ENCODE data around the gene LAIR1.

Gene LAIR1

DNA sequence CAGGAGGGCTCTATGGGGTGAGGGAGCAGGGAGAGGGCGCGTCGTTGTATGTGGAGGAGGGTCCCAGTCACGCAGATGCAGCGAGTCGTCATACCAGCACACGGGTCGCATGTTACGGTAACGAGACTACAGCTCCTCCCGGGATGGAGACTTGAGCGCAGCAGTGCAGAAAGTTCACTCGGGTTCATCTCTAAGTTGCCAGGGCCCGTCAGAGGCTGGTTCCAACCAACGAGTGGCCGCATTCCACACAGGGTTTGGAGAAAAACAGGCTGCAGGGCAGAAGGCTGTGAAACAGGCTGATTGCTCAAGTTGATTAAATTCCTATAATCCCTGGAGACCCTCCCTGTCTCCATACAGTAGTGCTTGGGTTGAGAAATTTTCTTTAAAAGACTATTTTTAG, 28.6 kb upstream of the LAIR1 start:
- Histone ChIP-seq H3K36me3 (ENCODE audit: control insufficient read depth in 2 of 2, insufficient read depth in 1 of 2, low read length in 2 of 2) (no peaks in the 10 kb centered on the region), H3K9me3 (ENCODE audit: control insufficient read depth, insufficient read depth, low read depth, low read length) (no peaks in the 10 kb centered on the region), H3K27ac (ENCODE audit: extremely low read depth, low read depth, low read length) (no peak overlapping the region), H3K4me3 (ENCODE audit: low read depth, low read length) (no peak overlapping the region), H3K4me1 (ENCODE audit: control insufficient read depth, insufficient read depth, low read length) (no peaks in the 10 kb centered on the region)
- TF ChIP-seq ZNF292 (tag by site-specific recombination; IDR thresholded peaks at IDR 0.05; ENCODE audit: borderline replicate concordance, low read depth) (no peak), ZNF660 (tag by site-specific recombination; IDR thresholded peaks at IDR 0.05) (no peak), REPIN1 (tag by site-specific recombination; IDR thresholded peaks at IDR 0.05; ENCODE audit: low read depth) (no peak), SETDB1 (IDR thresholded peaks at IDR 0.05; ENCODE audit: insufficient read length, low read length) (no peak), ZNF112 (tag by site-specific recombination; IDR thresholded peaks at IDR 0.05) (no peak), ZNF501 (tag by site-specific recombination; IDR thresholded peaks at IDR 0.05) (no peak), ZNF776 (tag by site-specific recombination; IDR thresholded peaks at IDR 0.05; ENCODE audit: borderline replicate concordance) (no peak)
- TF ChIP-seq, protein P1, sequence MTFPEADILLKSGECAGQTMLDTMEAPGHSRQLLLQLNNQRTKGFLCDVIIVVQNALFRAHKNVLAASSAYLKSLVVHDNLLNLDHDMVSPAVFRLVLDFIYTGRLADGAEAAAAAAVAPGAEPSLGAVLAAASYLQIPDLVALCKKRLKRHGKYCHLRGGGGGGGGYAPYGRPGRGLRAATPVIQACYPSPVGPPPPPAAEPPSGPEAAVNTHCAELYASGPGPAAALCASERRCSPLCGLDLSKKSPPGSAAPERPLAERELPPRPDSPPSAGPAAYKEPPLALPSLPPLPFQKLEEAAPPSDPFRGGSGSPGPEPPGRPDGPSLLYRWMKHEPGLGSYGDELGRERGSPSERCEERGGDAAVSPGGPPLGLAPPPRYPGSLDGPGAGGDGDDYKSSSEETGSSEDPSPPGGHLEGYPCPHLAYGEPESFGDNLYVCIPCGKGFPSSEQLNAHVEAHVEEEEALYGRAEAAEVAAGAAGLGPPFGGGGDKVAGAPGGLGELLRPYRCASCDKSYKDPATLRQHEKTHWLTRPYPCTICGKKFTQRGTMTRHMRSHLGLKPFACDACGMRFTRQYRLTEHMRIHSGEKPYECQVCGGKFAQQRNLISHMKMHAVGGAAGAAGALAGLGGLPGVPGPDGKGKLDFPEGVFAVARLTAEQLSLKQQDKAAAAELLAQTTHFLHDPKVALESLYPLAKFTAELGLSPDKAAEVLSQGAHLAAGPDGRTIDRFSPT (tag by site-specific recombination; IDR thresholded peaks at IDR 0.05) = no peak
- TF ChIP-seq, protein P2, sequence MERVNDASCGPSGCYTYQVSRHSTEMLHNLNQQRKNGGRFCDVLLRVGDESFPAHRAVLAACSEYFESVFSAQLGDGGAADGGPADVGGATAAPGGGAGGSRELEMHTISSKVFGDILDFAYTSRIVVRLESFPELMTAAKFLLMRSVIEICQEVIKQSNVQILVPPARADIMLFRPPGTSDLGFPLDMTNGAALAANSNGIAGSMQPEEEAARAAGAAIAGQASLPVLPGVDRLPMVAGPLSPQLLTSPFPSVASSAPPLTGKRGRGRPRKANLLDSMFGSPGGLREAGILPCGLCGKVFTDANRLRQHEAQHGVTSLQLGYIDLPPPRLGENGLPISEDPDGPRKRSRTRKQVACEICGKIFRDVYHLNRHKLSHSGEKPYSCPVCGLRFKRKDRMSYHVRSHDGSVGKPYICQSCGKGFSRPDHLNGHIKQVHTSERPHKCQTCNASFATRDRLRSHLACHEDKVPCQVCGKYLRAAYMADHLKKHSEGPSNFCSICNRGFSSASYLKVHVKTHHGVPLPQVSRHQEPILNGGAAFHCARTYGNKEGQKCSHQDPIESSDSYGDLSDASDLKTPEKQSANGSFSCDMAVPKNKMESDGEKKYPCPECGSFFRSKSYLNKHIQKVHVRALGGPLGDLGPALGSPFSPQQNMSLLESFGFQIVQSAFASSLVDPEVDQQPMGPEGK (tag by site-specific recombination; IDR thresholded peaks at IDR 0.05) = no peak
- POLR2A ChIA-PET = no interaction called here
- CTCF ChIA-PET = interaction anchor here (0.6 to 0.8 kb wide), 2 partner anchors 22 to 348 kb away, joined by 3 read pairs; partner anchors contain the start of gene TTYH1

DNA sequence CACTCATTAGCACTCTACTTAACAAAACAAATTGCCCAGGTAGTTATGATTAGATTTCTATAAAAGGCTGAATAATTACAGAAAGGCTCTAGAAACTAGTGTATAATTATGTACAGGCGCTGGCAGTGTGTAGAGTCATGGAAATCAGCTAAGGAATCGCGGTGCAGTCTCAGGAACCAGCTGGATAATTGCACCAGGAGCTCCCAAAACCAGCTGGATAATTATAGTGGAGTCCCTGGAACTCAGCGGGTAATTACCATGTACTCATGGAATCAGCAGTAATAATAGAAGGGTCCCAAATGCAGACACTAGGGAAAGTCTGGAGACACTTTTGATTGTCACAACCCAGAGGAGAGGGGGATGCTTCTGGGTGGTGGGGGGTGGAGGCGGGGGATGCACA, 27.4 kb upstream of the LAIR1 start:
- Histone ChIP-seq H3K36me3 (ENCODE audit: control insufficient read depth in 2 of 2, insufficient read depth in 1 of 2, low read length in 2 of 2) (no peaks in the 10 kb centered on the region), H3K9me3 (ENCODE audit: control insufficient read depth, insufficient read depth, low read depth, low read length) (no peaks in the 10 kb centered on the region), H3K4me1 (ENCODE audit: control insufficient read depth, insufficient read depth, low read length) (no peaks in the 10 kb centered on the region), H3K4me3 (ENCODE audit: low read depth, low read length) (no peak overlapping the region), H3K27ac (ENCODE audit: extremely low read depth, low read depth, low read length) (no peak overlapping the region)
- TF ChIP-seq SP7 (tag by site-specific recombination; IDR thresholded peaks at IDR 0.05) = peak; percentile 98
- no peak for TF ChIP-seq ZNF544 (tag by site-specific recombination; IDR thresholded peaks at IDR 0.05)
- ChIA-PET POLR2A (interaction anchor here (0.6 to 1.5 kb wide), 2 partner anchors 36 to 57 kb away, joined by 3 to 10 read pairs; partner anchors contain the start of gene LENG8), CTCF (interaction anchor here (0.6 to 4.8 kb wide), 25 partner anchors 10 to 600 kb away, joined by 3 to 62 read pairs (median 7); partner anchors contain the start of genes LAIR1 and TTYH1)

DNA sequence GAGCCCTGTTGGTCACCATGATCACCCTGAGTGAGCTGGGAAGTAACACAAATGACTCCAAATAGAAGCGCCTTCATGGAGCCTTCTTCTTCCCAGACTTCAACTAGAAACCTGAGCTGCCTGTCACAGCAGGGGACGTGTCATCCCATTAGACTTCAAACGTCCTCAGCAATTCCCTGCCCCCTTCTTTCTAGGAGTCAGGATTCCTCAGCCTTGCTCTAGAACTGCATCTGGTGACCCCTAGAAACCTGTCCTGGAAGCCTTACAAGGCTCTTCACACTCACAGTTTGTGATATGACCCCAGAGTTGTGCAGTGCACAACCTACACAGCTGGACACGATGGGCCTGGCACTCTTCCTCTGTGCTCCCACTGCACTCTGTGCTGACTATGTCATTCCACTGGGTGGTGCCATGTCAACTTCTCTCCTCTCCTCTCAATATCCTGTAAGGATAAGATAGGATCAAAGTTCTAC, 26.9 kb upstream of the LAIR1 start:
- POLR2A ChIA-PET = interaction anchor here (0.6 to 1.5 kb wide), 2 partner anchors 37 to 57 kb away, joined by 3 to 10 read pairs; partner anchors contain the start of gene LENG8

More for the DNA sequence above, 26.9 kb upstream of the LAIR1 start:
- no peaks in the 10 kb centered on the region for H3K36me3 ChIP-seq (ENCODE audit: control insufficient read depth in 2 of 2, insufficient read depth in 1 of 2, low read length in 2 of 2)
- no peaks in the 10 kb centered on the region for H3K4me1 ChIP-seq (ENCODE audit: control insufficient read depth, insufficient read depth, low read length)
- H3K4me3 ChIP-seq (ENCODE audit: low read depth, low read length) = no peak overlapping the region
- CTCF ChIA-PET = interaction anchor here (0.6 to 4.8 kb wide), 46 partner anchors 10 to 600 kb away, joined by 3 to 62 read pairs (median 6); partner anchors contain the start of genes LAIR1, LENG8, MBOAT7 and TMC4
- no peaks in the 10 kb centered on the region for H3K9me3 ChIP-seq (ENCODE audit: control insufficient read depth, insufficient read depth, low read depth, low read length)
- H3K27ac ChIP-seq (ENCODE audit: extremely low read depth, low read depth, low read length) = no peak overlapping the region
- TF ChIP-seq ZNF654 (tag by site-specific recombination; IDR thresholded peaks at IDR 0.05; ENCODE audit: low read depth) (peak; percentile 12; the same call in 1 of the 2 replicates), ZNF292 (tag by site-specific recombination; IDR thresholded peaks at IDR 0.05; ENCODE audit: borderline replicate concordance, low read depth) (no peak), ZFP3 (tag by site-specific recombination; IDR thresholded peaks at IDR 0.05; ENCODE audit: low read depth) (no peak)
